GM18507 (cell line): Measurements from ENCODE around the gene AGR2.
"Not testable (repeated sequence)": the region's sequence is repeated elsewhere in the genome, so short reads cannot be mapped to it uniquely, and the experiment has no call there.

Experiments
- DNase-seq: peaks from one replicate; pipeline ENCODE4 v3.0.0; 2011; ENCODE audit warnings: low read depth; ENCODE audit not compliant: insufficient read length; ENCODE audit errors: extremely low spot score
- FAIRE-seq: peaks from 2 replicates; lab custom pipeline; 2011; peaks lifted over from hg19 to GRCh38; lab: Jason Lieb, UNC

The AGR2 gene

DNA sequence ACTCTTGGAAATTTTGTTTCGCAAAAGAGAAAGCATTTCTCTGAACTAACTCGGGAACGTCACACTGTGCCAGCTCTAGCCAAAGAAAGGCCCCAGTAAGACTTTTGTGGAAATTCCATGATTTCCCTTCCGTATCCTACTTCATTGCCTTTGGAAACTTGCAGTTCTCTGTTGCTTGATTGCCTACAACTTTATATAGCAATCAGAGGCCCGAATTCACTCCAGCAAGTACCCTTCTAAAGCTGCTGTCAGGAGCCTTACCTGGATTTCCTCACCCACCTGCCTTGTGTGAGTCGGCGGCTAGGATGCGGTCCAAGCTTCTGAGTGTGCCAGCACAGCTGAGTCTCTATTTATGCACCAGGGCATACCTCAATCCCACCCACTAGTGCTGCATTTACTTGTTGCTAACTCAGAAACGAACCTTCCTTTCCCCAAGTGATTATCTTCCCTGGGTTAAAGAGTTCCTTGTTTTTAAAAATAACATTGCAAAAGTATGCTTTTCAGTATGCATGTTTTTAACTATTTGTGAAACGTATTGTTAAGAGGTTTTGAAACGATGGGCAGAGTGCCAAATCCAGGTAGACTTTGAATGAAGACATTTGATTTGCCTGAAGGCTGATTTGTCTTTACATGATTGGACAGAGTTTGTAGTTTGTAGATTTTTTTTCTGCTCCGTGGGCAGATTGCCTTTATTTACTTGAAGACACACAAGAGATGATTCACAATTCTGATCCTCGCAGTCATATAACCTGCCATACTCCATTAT, at the start of gene AGR2:
Gene AGR2, minus strand, starts transcription at position 326 of the 766 bp plus-strand sequence. CDS start 3,203 bp downstream, outside the sequence.
- DNase-seq (no peak), FAIRE-seq (no peak)

GRCh38 chr7:16853189-16853588, 48.4 kb upstream of the AGR2 start:
- not testable (repeated sequence) for FAIRE-seq, DNase-seq

GRCh38 chr7:16851829-16852228, 47.0 kb upstream of the AGR2 start:
- no peak for DNase-seq
- FAIRE-seq = no peak

- DNase-seq (no peak), FAIRE-seq (no peak)
Observed at GRCh38 chr7:16850614-16851466, 46.0 kb upstream of the AGR2 start.

DNA sequence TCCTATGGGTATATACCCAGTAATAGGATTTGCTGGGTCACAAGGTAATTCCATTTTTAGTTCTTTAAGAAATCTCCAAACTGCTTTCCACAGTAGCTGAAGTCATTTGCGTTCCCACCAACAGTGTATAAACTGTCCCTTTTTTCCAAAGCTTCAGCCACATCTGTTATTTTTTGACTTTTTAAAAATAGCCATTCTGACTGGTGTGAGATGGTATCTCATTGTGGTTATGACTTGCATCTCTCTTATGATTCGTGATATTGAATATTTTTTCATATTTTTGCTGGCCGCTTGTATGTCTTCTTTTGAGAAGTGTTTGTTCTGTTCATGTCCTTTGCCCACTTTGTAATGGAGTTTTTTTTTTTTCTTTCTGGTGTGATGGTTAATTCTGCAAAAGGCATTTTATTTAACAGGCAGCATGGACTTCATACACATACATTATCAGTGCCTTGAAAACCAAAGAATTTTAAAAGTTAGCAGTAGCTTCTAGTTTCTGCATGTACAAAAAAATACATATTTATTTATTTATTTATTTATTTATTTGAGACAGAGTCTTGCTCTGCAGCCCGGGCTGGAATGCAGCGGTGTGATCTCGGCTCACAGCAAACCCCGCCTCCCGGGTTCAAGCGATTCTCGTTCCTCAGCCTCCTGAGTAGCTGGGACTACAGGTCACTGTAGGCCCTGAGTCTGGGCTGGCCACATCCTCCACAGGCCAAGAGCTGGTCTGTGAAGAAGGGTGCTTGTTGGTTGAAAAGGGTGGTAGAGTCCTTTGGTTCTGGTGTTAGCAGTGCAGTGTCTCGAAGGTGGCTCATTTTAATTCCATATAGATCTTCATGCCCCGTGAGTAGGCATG, 44.7 kb upstream of the AGR2 start:
- FAIRE-seq = no peak
- DNase-seq = no peak

DNA sequence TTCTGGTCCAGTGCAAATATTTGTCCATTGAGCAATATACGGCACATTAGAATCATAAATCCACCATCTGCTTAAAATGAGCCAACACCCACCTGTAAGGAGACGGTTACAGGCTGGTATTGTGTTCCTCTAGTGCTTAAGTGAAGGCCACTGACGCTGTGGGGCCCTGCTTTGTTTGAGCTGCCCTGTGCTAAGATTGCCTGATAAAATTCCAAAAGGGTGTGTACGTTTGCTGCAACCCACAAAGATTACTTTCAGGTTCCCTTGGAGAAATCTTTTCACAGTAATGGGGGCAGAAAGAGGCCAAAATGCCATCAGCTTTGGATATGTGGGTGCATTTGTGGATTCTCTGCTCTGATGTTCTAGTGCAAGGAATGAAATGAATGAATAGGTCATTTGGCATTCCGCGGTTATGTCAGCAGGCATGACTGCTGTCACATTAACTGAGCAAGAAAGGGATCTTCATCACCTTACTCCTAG, 42.6 kb upstream of the AGR2 start:
- FAIRE-seq (no peak), DNase-seq (no peak)

- DNase-seq = no peak
- no peak for FAIRE-seq
Observed at GRCh38 chr7:16846601-16847165, 41.9 kb upstream of the AGR2 start.

DNA sequence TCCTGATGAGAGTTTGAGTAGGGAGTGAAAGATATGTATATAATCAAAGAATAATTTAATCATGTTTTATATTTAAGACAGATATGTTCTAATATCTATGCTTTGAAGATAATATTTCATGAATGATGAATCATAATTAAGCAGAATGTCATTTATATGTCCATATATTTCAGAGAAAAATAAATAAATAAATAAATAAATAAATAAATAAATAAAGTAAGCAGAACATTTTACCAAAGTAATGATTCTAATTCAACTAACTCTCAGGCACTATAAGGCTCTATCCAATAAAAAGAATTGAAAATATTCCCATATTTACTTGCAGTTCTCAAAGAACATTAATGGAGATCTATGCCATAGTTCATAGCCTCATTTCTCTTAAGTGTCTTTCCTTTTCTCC, 40.9 kb upstream of the AGR2 start:
- FAIRE-seq = no peak
- DNase-seq = no peak

GRCh38 chr7:16841681-16842080, 36.9 kb upstream of the AGR2 start:
- FAIRE-seq (no peak), DNase-seq (no peak)

GRCh38 chr7:16840094-16840493, 35.3 kb upstream of the AGR2 start:
- FAIRE-seq (no peak), DNase-seq (no peak)

DNA sequence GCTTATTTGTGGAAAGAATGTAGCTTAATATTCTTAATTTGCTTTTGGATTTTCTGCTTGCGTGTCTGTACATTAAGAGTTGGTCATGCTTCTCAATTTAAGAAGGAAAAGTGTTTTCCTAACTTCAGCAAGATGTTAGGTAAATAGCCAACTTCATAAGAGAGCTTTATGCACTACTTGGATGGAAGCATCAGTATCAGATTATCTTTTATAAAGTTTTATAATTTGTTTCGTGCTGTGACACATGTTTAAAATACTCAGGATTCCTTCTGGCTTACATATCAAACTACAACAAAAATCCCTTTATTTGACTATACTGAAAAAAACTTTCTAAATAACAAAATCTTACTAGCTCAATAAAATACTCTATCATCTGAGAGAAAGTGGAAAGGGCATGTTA, 34.8 kb upstream of the AGR2 start:
- DNase-seq = no peak
- no peak for FAIRE-seq

- DNase-seq (no peak), FAIRE-seq (no peak)
Observed at GRCh38 chr7:16838891-16839290, 34.1 kb upstream of the AGR2 start.

DNA sequence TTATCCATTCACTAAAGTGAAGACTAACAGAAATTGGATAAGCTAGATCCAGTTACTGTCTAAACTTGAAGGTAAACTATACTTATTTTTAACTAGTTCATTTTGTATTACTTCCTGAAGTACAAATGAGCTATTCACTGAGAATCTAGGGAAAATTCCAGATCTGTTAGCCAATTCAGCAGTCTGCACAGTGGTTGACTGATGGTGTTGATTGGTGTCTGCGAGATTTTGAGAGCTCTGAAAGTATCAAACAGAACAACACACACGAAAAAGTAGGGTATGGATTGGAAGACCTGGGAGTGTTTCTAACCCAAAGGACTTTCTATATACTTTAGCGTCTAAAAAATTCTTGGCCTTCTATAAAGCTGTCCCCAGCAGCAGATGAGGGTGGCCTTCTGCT, 33.6 kb upstream of the AGR2 start:
- FAIRE-seq = no peak
- no peak for DNase-seq

DNA sequence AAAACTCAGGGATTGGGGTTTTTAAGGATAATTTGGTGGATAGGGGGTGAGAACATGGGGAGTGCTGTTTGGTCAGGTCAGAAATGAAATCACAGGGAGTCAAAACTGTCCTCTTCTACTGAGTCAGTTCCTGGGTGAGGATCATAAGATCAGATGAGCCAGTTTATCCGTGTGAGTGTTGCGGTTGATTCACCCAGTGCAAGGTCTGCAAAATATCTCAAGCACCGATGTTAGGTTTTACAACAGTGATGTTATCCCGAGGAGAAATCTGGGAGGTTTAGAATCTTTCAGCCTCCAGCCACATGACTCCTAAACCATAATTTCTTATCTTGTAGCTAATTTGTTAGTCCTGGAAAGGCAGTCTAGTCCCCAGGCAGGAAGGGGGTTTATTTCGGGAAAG, 31.7 kb upstream of the AGR2 start:
- FAIRE-seq (no peak), DNase-seq (no peak)

DNA sequence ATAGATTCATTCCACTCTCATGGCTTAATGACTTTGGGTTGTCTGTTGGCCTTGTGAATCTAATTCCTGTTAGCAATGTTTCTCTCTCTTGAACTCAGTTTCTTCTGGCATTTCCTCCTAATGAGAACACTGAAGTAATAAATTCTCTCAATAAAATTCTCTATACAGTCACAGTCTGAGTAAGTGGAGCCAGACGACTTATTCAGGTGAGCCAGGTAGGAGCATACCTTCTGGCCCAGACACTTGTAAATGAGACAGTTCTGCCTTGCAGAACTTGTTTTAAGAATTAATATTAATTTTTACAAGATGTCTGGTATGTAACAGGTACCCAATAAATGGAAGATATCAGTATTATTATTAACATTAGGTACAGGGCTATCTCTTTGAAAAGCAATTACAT, 28.6 kb upstream of the AGR2 start:
- FAIRE-seq = no peak
- DNase-seq = no peak

DNA sequence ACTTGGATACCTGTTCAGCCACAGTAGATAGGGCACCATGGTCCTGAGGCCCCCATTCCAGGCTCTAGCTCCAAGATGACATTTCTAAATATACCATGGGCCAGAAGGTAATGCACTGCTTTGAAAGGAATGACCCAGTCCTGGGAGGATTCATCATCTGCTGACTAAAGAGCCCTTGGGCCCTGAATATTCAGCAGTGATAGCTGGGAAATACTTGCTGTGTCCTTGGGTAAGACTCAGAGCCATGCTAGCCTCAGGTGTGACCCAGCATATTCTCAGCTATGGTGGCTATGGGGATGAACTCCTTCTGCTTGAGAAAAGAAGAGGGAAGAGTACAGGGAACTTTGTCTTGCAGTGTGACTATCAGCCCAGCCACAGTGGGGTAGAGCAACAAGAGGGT, 21.3 kb upstream of the AGR2 start:
- no peak for DNase-seq
- no peak for FAIRE-seq

- FAIRE-seq = no peak
Observed at GRCh38 chr7:16822029-16822428, 17.2 kb upstream of the AGR2 start.

GRCh38 chr7:16818732-16819131, 13.9 kb upstream of the AGR2 start:
- FAIRE-seq = no peak
- no peak for DNase-seq

More at GRCh38 chr7:16822029-16822428, 17.2 kb upstream of the AGR2 start:
- DNase-seq = no peak

- FAIRE-seq = no peak
- DNase-seq = no peak
Observed at GRCh38 chr7:16817536-16817935, 12.7 kb upstream of the AGR2 start.
